Suppressor macrophage treated with lipopolysaccharide for 4 hours (primary cell): ENCODE data around the gene GLUL.

Experiments used
- DNase-seq: peaks from one replicate; pipeline ENCODE4 v3.0.0-alpha.2; 2020

The GLUL gene

GRCh38 chr1:182391362-182392049, at the start of gene GLUL:
TSS of gene GLUL (minus strand) at chr1:182391790. CDS start at chr1:182388737, 3,053 bp downstream.
- peak; percentile 98 for DNase-seq

GRCh38 chr1:182438326-182438725, 46.7 kb upstream of the GLUL start:
- DNase-seq = peak; percentile 11

- no peak for DNase-seq
Measured at GRCh38 chr1:182433580-182433979, 42.0 kb upstream of the GLUL start.

- DNase-seq = no peak
Measured at GRCh38 chr1:182431278-182431677, 39.7 kb upstream of the GLUL start.

GRCh38 chr1:182430263-182431068, 38.9 kb upstream of the GLUL start:
- peak; percentile 48 for DNase-seq

GRCh38 chr1:182428043-182428442, 36.5 kb upstream of the GLUL start:
- no peak for DNase-seq

- no peak for DNase-seq
Measured at GRCh38 chr1:182426442-182427430, 35.1 kb upstream of the GLUL start.

DNA sequence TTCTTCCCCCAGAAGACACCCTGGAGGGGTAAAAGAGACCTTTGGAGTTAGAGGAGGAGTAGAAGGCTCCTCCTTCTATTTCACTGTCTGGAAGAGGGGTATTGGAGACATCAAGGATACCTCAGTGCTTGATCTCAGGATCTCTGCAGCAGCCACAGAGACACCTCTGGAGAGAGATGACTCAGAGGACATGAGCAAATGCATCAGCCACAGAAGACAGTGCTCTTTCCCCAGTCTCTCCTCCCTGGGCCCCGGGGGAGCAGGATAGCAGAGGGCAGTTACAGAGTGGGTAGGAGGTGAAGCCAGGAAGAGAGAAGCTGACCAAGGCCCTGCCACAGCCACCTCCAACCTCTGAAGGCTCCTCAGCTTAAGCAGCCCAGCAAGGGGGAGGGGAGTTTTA, 24.2 kb upstream of the GLUL start:
- DNase-seq = peak; percentile 35

- DNase-seq = no peak
Measured at GRCh38 chr1:182413969-182414368, 22.4 kb upstream of the GLUL start.

DNA sequence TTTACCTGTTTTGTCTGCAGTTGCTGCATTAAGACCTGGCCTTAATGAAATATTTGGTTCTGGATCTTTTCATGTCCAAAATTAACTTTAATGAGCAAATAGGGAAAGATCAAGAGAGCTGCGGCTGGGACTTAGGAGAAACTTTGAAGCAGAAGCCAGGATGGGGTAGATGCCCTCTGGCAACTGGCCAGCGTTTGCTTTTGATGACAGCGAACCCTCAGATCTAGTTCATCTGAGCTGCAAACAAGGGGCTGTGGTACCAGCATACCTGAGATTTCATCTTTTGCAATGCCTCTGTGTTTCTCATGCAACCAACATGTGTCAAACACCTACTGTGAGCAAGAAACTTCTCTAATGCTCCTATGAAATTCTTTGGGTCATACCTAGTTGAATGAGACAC, 21.9 kb upstream of the GLUL start:
- DNase-seq = no peak

- DNase-seq = no peak
Measured at GRCh38 chr1:182410620-182411273, 19.2 kb upstream of the GLUL start.

- no peak for DNase-seq
Measured at GRCh38 chr1:182410138-182410537, 18.5 kb upstream of the GLUL start.

GRCh38 chr1:182408435-182409075, 17.0 kb upstream of the GLUL start:
- DNase-seq = no peak

DNA sequence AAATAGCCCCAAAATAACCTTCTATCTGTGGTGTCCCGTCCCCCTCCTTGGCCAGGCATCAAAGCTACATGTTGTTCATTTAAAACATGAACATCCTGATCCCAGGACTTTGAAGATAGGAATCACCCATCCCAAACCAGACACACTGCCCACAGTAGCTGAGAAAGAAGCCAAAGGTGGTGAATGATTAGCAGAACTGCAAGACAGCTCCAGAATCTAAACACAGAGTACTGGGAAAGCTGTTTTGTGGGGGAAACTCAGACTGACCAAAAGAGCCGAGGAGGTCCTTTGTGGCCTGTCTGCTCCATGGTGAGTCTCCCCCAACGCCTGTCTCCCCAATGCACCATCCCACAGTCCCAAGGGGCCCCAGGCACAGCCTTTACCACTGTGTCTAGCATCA, 16.1 kb upstream of the GLUL start:
- no peak for DNase-seq

DNA sequence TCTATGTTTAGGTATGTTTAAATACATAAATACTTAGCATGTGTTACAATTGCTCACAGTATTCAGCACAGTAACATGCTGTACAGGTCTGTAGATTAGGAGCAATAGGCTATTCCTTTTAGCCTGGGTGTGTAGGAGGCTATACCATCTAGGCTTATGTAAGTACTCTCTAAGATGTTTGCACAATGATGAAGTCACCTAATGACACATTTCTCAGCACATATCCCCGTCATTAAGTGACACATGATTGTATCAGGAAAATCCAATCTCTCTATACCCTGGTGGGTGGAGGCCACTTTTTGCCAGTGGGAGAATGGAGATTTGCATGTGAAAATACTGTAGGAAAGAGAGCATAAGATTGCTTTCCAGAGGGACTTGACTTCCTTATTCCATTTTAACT, 14.4 kb upstream of the GLUL start:
- peak; percentile 85 for DNase-seq

DNA sequence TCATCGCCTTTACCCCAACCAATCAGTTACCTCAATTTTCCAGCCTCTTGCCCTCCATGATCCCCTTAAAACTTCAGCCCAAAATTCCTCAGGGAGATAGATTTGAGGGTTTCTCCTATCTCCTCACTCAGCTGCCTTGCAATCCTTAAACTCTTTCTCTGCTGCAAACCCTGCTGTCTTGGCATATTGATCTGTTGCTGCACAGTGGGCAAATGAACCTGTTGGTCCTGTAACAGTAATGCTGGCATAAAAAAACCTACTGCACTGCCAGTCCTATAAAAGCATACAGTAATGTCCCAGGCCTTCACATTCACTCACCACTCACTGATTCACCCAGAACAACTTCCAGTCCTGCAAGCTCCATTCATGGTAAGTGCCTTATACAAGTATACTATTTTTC, 14.0 kb upstream of the GLUL start:
- DNase-seq = no peak

DNA sequence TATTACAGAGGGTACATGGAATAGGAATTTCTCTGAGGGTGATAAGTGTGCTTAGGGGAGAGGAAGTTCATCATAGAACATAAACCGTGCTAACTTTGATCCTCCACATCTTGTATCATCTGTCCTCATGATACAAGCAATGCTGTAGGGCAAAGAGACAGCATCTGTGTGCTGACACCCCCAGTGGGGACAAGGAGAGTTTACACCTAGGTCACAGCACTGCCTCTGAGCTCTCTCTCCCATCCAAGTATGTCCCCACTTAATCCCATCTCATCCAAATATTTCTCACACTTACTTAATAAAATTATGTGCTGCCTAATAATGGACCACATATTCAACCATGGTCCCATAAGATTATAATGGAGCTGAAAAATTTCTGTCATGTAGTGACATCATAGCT, 13.2 kb upstream of the GLUL start:
- no peak for DNase-seq

DNA sequence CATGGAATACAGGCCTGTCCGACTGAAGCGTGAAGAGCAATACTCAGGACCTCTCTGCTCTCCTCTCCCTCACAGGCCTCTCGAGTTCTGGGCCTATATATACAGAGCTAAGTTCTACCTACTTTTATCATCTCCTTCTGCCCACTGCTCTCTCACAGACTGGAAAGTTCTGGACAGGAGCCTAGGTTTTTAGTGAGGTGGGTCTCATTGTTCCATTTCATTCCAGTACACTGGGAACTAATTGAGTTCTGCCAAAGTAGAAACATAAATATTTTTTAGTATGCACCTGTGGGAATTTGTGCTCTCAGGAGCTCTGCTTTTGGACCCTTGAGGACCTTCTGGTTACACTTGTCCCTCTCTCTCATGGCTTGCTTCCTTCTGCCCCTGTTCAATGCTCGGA, 9.0 kb upstream of the GLUL start, which contains the start of gene TEDDM1:
TSS of gene TEDDM1 (minus strand) at position 101 of the 400 bp plus-strand sequence. CDS start 182 bp downstream, outside the sequence.
- DNase-seq = no peak

DNA sequence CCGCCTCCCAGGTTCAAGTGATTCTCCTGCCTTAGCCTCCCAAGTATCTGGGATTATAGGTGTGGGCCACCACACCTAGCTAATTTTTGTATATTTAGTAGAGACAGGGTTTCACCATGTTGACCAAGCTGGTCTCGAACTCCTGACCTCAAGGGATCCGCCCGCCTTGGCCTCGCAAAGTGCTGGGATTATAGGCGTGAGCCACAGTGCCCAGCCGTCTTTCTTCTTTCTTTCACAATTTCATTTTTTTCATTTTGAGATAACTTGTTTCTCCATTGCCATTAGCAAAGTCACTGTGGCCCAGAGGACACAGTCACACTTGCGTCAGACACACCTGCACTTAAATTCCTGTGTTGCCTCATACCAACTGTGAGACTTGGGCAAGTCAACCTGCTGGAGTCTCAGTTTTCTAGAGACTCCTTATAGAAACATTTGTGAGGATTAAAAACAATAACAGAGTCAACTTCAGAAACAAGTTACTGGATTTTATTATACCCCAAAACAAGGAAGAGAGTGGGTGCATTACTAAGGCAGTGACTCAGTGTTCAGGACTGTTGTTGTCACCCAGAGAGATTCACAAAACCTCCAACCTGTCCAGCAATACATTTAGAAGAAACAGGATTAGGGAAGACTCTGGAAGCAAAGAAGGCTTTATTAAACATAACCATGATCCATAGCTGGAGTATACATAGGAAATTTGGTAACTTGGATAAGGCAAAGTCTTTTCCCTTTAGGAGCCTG, 6.2 kb upstream of the GLUL start:
- no peak for DNase-seq

GRCh38 chr1:182395906-182396305, 4.3 kb upstream of the GLUL start:
- DNase-seq = no peak
